OCI-LY7 (cell line): ENCODE measurements around the gene SLIT3.

ENCODE experiments used
- CTCF ChIP-seq: fragments of 200-600 bp; sonication (generic); conservative IDR thresholded peaks from 2 replicates; pipeline ENCODE4 v1.5.1; 2014; ENCODE audit warnings: mild to moderate bottlenecking, antibody characterized with exemption, low read length, moderate library complexity, mixed read lengths
- EZH2phosphoT487 ChIP-seq: fragments of 200-600 bp; sonication (generic); IDR thresholded peaks from 2 replicates; pipeline ENCODE4 v1.6.1; 2018; ENCODE audit warnings: low read depth, borderline replicate concordance, mild to moderate bottlenecking, mixed run types, antibody characterized with exemption, low read length, moderate library complexity, mixed read lengths

GRCh38 chr5:168817591-168817990 lies 483.3 kb downstream of the SLIT3 start:
- TF ChIP-seq CTCF = no peak
- no peak for TF ChIP-seq EZH2phosphoT487
